HCT116 (cell line): Measurements from ENCODE around the gene RHBDF1. TPM values are rescaled to one million over a fixed set of nuclear protein-coding genes. Genes with fewer than 3 reads are reported as not detected.

Source experiments
- ATAC-seq: fragments of 200-7000 bp; cut with Tn5 transposase; 2 replicates; pipeline ENCODE4 v1.9.1; 2020; ENCODE audit warnings: mild to moderate bottlenecking, moderate library complexity
- BruUV-seq: library from RNA; stranded (reverse); fragments of 400-500 nt; replicated peaks from 2 replicates; lab custom pipeline; 2021; lab: Mats Ljungman, UMichigan
- CTCF ChIA-PET: fragments of 300-600 bp; sonication (Branson Sonifier 250); formaldehyde crosslinking; loops from one replicate; lab custom pipeline; 2021; ENCODE audit warnings: antibody characterized with exemption; lab: Charles Lee
- POLR2A ChIA-PET: fragments of 300-600, 350-600 bp; sonication (Branson Sonifier 250); formaldehyde crosslinking; loops from one replicate; lab custom pipeline; 2021; ENCODE audit warnings: antibody characterized with exemption; lab: Charles Lee
- RAD21 ChIA-PET, 2 experiments: fragments of 300-600 bp; sonication (Branson Sonifier 250); formaldehyde crosslinking; loops; one replicate each; lab custom pipeline; 2023; ENCODE audit warnings: low total read pairs in 2 of 2; ENCODE audit not compliant: uncharacterized antibody in 2 of 2, unreplicated experiment in 2 of 2, low non-redundant PET in 1 of 2; lab: Charles Lee
- DNase-seq: peaks from one replicate; pipeline ENCODE4 v3.0.0-alpha.2; 2010; ENCODE audit warnings: low read depth, low spot score
- H2AFZ ChIP-seq: fragments of 200-600 bp; shearing (Covaris generic), sonication (generic); 2 replicates; pipeline ENCODE4 v1.6.1; 2017; ENCODE audit warnings: low read depth, mixed run types, mixed read lengths, antibody characterized with exemption, low read length; ENCODE audit not compliant: poor library complexity, severe bottlenecking
- H3K27ac ChIP-seq: 2 replicates; pipeline ENCODE4 v1.5.1; 2012; ENCODE audit warnings: low read depth, low read length
- H3K27me3 ChIP-seq: fragments of 200-600 bp; sonication (generic); 2 replicates; pipeline ENCODE4 v1.6.1; 2016; ENCODE audit warnings: mixed run types, low read length, mixed read lengths; ENCODE audit not compliant: insufficient read depth
- H3K36me3 ChIP-seq, 2 experiments: fragments of 200-500 bp in 1 of 2; fragments of 200-600 bp in 1 of 2; sonication (Bioruptor generic) in 1 of 2; sonication (generic) in 1 of 2; 2 replicates each; pipeline versions ENCODE4 v1.5.1 to v1.6.1; 2014 to 2016; ENCODE audit warnings: low read length in 2 of 2, inconsistent platforms in 1 of 2, mixed read lengths in 1 of 2, mixed run types in 1 of 2; ENCODE audit not compliant: insufficient read depth in 2 of 2, control insufficient read depth in 1 of 2
- H3K4me1 ChIP-seq, 2 experiments: fragments of 200-600 bp in 1 of 2; sonication (generic) in 1 of 2; 2 replicates each; pipeline versions ENCODE4 v1.5.1 to v1.6.1; 2012 to 2017; ENCODE audit warnings: low read length in 2 of 2, inconsistent platforms in 1 of 2, mild to moderate bottlenecking in 1 of 2, mixed read lengths in 1 of 2, mixed run types in 1 of 2, moderate library complexity in 1 of 2; ENCODE audit not compliant: insufficient read depth in 2 of 2, control insufficient read depth in 1 of 2
- H3K4me2 ChIP-seq: fragments of 200-600 bp; sonication (generic); 2 replicates; pipeline ENCODE4 v1.6.1; 2017; ENCODE audit warnings: mixed run types, low read length, mixed read lengths
- H3K4me3 ChIP-seq, 2 experiments: fragments of 200-600 bp in 1 of 2; sonication (generic) in 1 of 2; replicated peaks in 1 of 2; 2 replicates each; pipeline ENCODE4 v1.5.1; 2011 to 2016; ENCODE audit warnings: low read length in 2 of 2, control low read depth in 1 of 2, low read depth in 1 of 2, mild to moderate bottlenecking in 1 of 2, mixed read lengths in 1 of 2, mixed run types in 1 of 2
- H3K79me2 ChIP-seq: fragments of 200-600 bp; sonication (generic); 2 replicates; pipeline ENCODE4 v1.6.1; 2017; ENCODE audit warnings: mild to moderate bottlenecking, mixed run types, low read length, moderate library complexity, mixed read lengths; ENCODE audit not compliant: insufficient read depth
- H3K9ac ChIP-seq: fragments of 200-600 bp; sonication (generic); 2 replicates; pipeline ENCODE4 v1.6.1; 2016; ENCODE audit warnings: low read length, mixed read lengths
- H3K9me2 ChIP-seq: fragments of 200-600 bp; sonication (generic), shearing (Covaris generic); 2 replicates; pipeline ENCODE4 v1.6.1; 2017; ENCODE audit warnings: mixed run types, mild to moderate bottlenecking, moderate library complexity; ENCODE audit not compliant: insufficient read depth
- H3K9me3 ChIP-seq, 2 experiments: fragments of 200-500 bp in 1 of 2; fragments of 200-600 bp in 1 of 2; sonication (Bioruptor generic) in 1 of 2; sonication (generic) in 1 of 2; 2 replicates each; pipeline ENCODE4 v1.6.1; 2014 to 2017; ENCODE audit warnings: low read length in 2 of 2, mixed read lengths in 2 of 2, inconsistent platforms in 1 of 2, low read depth in 1 of 2, mild to moderate bottlenecking in 1 of 2, mixed run types in 1 of 2, moderate library complexity in 1 of 2; ENCODE audit not compliant: control insufficient read depth in 1 of 2, insufficient read depth in 1 of 2
- H4K20me1 ChIP-seq: fragments of 200-600 bp; sonication (generic), shearing (Covaris generic); 2 replicates; pipeline ENCODE4 v1.6.1; 2017; ENCODE audit warnings: mixed run types, mild to moderate bottlenecking, moderate library complexity; ENCODE audit not compliant: insufficient read depth
- ATF3 ChIP-seq: IDR thresholded peaks from 2 replicates; pipeline ENCODE4 v1.6.1; 2012
- CBX3 ChIP-seq: IDR thresholded peaks from 2 replicates; pipeline ENCODE4 v1.6.1; 2012; ENCODE audit warnings: low read depth
- EGR1 ChIP-seq: IDR thresholded peaks from 2 replicates; pipeline ENCODE4 v1.6.1; 2012; ENCODE audit warnings: low read depth
- EZH2 ChIP-seq: fragments of 200-600 bp; sonication (generic); IDR thresholded peaks from 2 replicates; pipeline ENCODE4 v1.6.1; 2017; ENCODE audit warnings: antibody characterized with exemption, mixed run types
- EZH2phosphoT487 ChIP-seq: fragments of 200-600 bp; IDR thresholded peaks from 2 replicates; pipeline ENCODE4 v1.6.1; 2018; ENCODE audit warnings: antibody characterized with exemption, borderline replicate concordance
- FOSL1 ChIP-seq: IDR thresholded peaks from 2 replicates; pipeline ENCODE4 v1.6.1; 2012; ENCODE audit warnings: low read depth
- JUND ChIP-seq: IDR thresholded peaks from 2 replicates; pipeline ENCODE4 v1.6.1; 2012
- POLR2A ChIP-seq: IDR thresholded peaks from 2 replicates; pipeline ENCODE4 v1.7.0; 2011; ENCODE audit warnings: borderline replicate concordance; ENCODE audit not compliant: insufficient read depth, insufficient read length; ENCODE audit errors: extremely low read depth
- POLR2AphosphoS5 ChIP-seq: IDR thresholded peaks from 2 replicates; pipeline ENCODE4 v1.6.1; 2011; ENCODE audit warnings: mild to moderate bottlenecking, low read depth, low read length, moderate library complexity
- RAD21 ChIP-seq: IDR thresholded peaks from 2 replicates; pipeline ENCODE4 v1.6.1; 2012; ENCODE audit warnings: low read depth, mild to moderate bottlenecking
- REST ChIP-seq: IDR thresholded peaks from 2 replicates; pipeline ENCODE4 v1.6.1; 2012; ENCODE audit warnings: low read depth
- SP1 ChIP-seq: IDR thresholded peaks from 2 replicates; pipeline ENCODE4 v1.6.1; 2012; ENCODE audit warnings: low read depth
- SRF ChIP-seq: IDR thresholded peaks from 2 replicates; pipeline ENCODE4 v1.6.1; 2012; ENCODE audit warnings: low read depth
- YY1 ChIP-seq: IDR thresholded peaks from 2 replicates; pipeline ENCODE4 v1.6.1; 2011; ENCODE audit warnings: low read length, low read depth, moderate library complexity, mild to moderate bottlenecking; ENCODE audit not compliant: insufficient replicate concordance; ENCODE audit errors: extremely low read depth
- ZBTB33 ChIP-seq: IDR thresholded peaks from 2 replicates; pipeline ENCODE4 v1.6.1; 2011; ENCODE audit warnings: mild to moderate bottlenecking, low read length, moderate library complexity; ENCODE audit not compliant: insufficient replicate concordance; ENCODE audit errors: extremely low read depth
- ZFX ChIP-seq: fragments of 450-650 bp; IDR thresholded peaks from 2 replicates; pipeline ENCODE4 v1.6.1; 2017
- ZNF274 ChIP-seq: fragments of 200-500 bp; sonication (Bioruptor generic); IDR thresholded peaks from 2 replicates; pipeline ENCODE4 v1.6.1; 2014; ENCODE audit warnings: mild to moderate bottlenecking, low read depth, low read length, inconsistent platforms
- intact Hi-C: fragments of 100-400 bp; cut with micrococcal nuclease; formaldehyde crosslinking; loops from 2 replicates; pipeline ENCODE4 v1.10.0; 2022
- total RNA-seq: library from RNA; stranded (reverse); gene quantifications from one replicate; pipeline ENCODE4 v1.2.1, GENCODE V29; 2021; ENCODE audit not compliant: unreplicated experiment

RHBDF1 gene
- total RNA-seq, 1 experiment from 2014 or later: 19.8 TPM

GRCh38 chr16:57711-58110 lies 14.7 kb downstream of the RHBDF1 start:
- ChIA-PET POLR2A (no interaction called here), RAD21 (no interaction called here)
- no peak overlapping the region for H3K4me2 ChIP-seq
- H4K20me1 ChIP-seq: no peaks in the 10 kb centered on the region
- H3K27me3 ChIP-seq: no peaks in the 10 kb centered on the region
- H3K4me1 ChIP-seq: no peaks in the 10 kb centered on the region
- H3K9me3 ChIP-seq: no peaks in the 10 kb centered on the region
- DNase-seq: no peak
- H2AFZ ChIP-seq: no peak overlapping the region
- H3K36me3 ChIP-seq: no peaks in the 10 kb centered on the region; a peak in 1 of 4 replicates
- no peak for ATAC-seq
- intact Hi-C loops: no loop called here
- no peaks in the 10 kb centered on the region for H3K9me2 ChIP-seq
- no peak overlapping the region for H3K9ac ChIP-seq
- no peak overlapping the region for H3K27ac ChIP-seq
- BruUV-seq: no TSS peak
- TF ChIP-seq POLR2AphosphoS5: no peak
- TF ChIP-seq RAD21: no peak
- no peak for TF ChIP-seq SRF
- TF ChIP-seq ATF3: no peak
- no peak for TF ChIP-seq CBX3
- TF ChIP-seq JUND: no peak
- TF ChIP-seq REST: no peak
- TF ChIP-seq ZFX: no peak
- no peak for TF ChIP-seq EZH2phosphoT487
- TF ChIP-seq ZNF274: no peak
- no peak for TF ChIP-seq ZBTB33
- TF ChIP-seq SP1: no peak
- TF ChIP-seq POLR2A: no peak
- TF ChIP-seq FOSL1: no peak
- no peak for TF ChIP-seq EZH2
- TF ChIP-seq EGR1: no peak
- TF ChIP-seq YY1: no peak
- TF ChIP-seq, all 23 proteins: peak for 0
- H3K79me2 ChIP-seq: peaks cover 12% of the 10 kb centered on the region
- H3K4me3 ChIP-seq: no peak overlapping the region
- CTCF ChIA-PET: no interaction called here
